DMS114 treated with DMSO at 0.1 percent for 48 hours (cell line): Measurements from ENCODE around the gene PLCB1.

ENCODE experiments used
- DNase-seq: peaks from one replicate; lab custom pipeline; 2025; ENCODE audit not compliant: unreplicated experiment; lab: John Stamatoyannopoulos, UW

Gene PLCB1

GRCh38 chr20:8208226-8208625 is 76.2 kb downstream of the PLCB1 start:
- DNase-seq, result no peak

- DNase-seq, result no peak
Measured at GRCh38 chr20:8209061-8209460, 77.0 kb downstream of the PLCB1 start.

- DNase-seq, result no peak
Measured at GRCh38 chr20:8210749-8211148, 78.7 kb downstream of the PLCB1 start.

DNA sequence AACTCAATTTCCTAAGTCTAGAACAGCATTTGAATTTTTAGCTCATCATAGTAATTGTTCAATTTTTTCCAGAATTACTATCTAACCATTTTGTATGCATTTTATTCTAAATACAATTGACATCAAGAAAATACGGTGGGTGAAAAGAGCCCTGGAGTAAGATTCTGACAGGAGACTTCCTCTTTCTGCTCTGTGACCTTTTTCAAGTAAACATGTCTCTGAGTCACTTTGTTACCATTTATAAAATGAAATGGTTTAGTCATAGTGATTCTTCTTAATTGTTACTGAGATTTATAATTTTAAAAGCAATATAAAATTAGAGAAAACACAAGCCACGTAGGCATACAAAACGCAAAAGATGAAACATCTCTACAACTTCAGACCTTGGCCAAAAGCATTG is 80.2 kb downstream of the PLCB1 start:
- DNase-seq, result no peak

DNA sequence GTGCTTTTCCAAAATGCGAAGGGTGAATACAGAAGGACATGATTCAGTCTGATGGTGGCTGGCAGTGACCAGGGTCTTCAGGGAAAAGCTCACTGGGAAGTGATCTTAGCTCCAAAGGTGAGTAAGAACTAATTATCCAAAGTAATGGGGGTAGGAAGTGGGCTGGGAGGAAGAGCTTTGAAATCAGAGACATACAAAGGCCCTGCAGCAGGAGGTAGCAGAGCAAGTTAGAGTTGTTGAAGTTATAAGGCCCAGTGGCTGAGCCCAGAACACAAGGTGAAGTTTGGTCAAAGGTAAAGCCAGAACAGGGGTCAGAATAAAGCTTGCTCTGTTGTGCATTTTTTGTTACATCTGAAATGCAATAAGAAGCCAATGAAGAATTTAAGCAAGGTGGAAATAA is 81.2 kb downstream of the PLCB1 start:
- no peak for DNase-seq

- DNase-seq, result no peak
Measured at GRCh38 chr20:8213831-8214587, 81.9 kb downstream of the PLCB1 start.

GRCh38 chr20:8215361-8215781 is 83.3 kb downstream of the PLCB1 start:
- no peak for DNase-seq

GRCh38 chr20:8216375-8217200 is 84.5 kb downstream of the PLCB1 start:
- DNase-seq, result no peak

DNA sequence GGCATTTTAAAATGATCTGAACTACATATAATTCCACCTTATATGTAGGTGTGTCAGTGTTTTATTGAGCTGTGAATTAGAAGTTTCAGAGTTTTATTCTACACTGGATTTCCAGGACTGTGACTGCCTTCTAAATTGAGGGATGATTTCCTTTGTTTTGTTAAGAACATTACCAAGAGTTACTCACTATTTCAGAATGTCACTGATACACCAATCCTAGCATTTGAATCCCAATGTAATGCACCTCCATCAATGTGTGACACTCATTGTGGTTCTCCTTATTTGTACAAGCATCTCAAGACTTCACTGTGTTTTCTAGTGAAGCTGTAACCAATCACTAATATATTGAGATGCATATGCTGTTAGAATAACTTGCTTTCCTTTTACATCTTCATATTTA is 86.8 kb downstream of the PLCB1 start:
- DNase-seq, result no peak

GRCh38 chr20:8219403-8219802 is 87.3 kb downstream of the PLCB1 start:
- DNase-seq, result no peak

- DNase-seq, result no peak
Measured at GRCh38 chr20:8220716-8221115, 88.7 kb downstream of the PLCB1 start.

- no peak for DNase-seq
Measured at GRCh38 chr20:8221887-8222419, 89.9 kb downstream of the PLCB1 start.

DNA sequence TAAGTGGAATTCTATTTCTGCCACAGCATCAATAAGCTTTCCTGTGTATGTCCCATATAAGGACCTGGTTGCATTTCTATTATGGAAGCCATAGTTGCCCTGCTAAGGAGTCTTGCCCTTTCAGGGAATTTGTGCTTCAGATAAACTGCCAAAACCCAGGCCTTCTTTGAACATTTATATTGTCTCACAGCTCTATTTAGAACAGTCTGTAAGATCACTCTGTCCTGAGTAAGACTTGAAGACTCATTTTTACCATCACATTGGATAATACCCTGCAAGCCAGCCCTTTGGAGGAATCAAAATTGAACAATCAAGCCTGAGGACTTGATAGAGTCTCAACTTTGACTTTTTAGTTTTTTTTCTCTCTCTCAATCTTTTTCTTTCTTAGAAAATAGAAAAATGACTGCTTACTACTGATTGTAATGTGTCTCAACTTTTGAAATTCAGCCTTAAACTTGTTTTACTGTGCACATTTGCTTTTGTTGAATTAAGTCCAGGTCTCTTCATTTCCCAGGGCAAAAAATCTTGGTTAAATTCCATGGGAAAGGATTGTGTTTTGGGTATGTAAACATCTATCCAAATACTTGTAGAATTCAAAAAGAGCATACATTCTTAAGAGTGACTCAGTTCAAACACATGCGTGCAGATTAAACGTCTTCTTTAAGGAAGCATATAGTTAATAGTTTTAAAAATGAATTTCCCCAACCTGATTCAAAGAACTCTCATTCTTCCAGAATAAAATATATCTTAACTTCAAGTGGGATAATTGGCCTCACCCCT is 91.2 kb downstream of the PLCB1 start:
- DNase-seq, result no peak

GRCh38 chr20:8225658-8226057 is 93.6 kb downstream of the PLCB1 start:
- no peak for DNase-seq

- DNase-seq, result no peak
Measured at GRCh38 chr20:8226106-8226505, 94.0 kb downstream of the PLCB1 start.

GRCh38 chr20:8227293-8227692 is 95.2 kb downstream of the PLCB1 start:
- DNase-seq, result no peak

- no peak for DNase-seq
Measured at GRCh38 chr20:8228315-8228714, 96.2 kb downstream of the PLCB1 start.

DNA sequence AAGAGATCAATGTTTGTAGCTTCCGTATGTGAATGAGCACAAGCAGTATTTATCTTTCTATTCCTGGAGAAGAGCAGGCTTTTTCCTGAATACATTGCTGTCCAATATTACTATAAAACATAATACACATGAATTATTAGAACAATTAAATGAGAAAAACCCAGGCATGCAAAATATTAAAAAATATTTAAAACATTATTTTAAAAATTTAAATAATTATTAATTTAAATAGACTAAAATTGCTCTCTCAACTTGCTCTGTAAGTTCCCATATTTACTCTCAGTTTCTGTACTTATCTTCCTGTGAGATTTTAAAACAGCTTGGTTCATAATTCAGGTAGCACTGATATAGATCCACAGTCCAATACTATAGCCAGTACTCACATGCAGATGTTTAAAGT is 97.0 kb downstream of the PLCB1 start:
- no peak for DNase-seq

GRCh38 chr20:8231038-8231437 is 99.0 kb downstream of the PLCB1 start:
- DNase-seq, result no peak

DNA sequence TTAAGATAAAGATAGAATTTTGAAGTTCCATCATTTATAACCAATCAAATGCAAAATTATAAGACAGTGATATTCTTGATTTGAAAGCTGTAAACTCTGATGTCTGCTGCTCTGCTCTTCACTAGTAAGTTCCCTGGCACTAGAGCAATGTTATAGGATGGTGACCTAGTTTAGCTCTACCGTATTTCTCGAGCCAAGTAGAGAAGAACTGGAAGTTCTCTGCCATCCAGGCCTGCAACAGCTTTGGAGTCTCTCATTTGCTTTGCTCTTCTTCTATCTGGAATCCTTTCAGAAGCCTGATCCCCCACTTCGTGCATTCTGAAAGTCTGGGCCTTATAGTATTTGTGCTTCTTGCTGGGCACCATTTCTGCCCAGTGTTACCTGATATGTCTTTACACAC is 100.3 kb downstream of the PLCB1 start:
- DNase-seq, result no peak

- no peak for DNase-seq
Measured at GRCh38 chr20:8234580-8234979, 102.5 kb downstream of the PLCB1 start.
